ENCODE measurements around the gene TLR1.
A peak's percentile ranks its signal among the peaks of the same experiment; 100 is the strongest.

TLR1 gene

DNA sequence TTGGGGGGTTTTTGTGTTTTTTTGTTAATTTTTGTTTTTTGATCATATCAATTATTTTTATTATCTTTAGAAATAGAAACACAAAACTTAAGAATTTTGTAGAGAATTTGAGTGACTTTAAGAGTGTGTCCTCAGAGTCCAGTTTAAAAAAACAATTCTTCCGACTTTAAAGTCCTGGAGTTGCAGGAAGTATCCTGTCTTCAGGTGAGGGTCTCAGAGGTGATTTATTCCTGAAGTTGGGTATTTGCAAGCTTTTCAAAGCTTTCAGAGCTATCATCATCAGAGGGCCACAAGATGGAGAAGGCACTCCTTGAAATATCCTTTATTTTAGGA is 44.8 kb downstream of the TLR1 start:
- Histone ChIP-seq H3K27ac (ENCODE audit: insufficient read depth in 1 of 2, low read depth in 1 of 2, low read length in 2 of 2, poor library complexity in 1 of 2, severe bottlenecking in 2 of 2) (no peak overlapping the region), H3K4me1 (ENCODE audit: control extremely low read depth in 1 of 4, control insufficient read depth in 4 of 4, insufficient read depth in 4 of 4, low read length in 3 of 4) (peaks cover 18 to 46% (median 21%) of the 10 kb centered on the region in 4 experiments), H3K9me3 (ENCODE audit: control extremely low read depth in 1 of 5, control insufficient read depth in 4 of 5, insufficient read depth in 2 of 5, low read depth in 1 of 5, low read length in 4 of 5) (no peaks in the 10 kb centered on the region), H3K27me3 (replicated peaks in 2 of 5; ENCODE audit: control insufficient read depth in 4 of 5, insufficient read depth in 5 of 5, low read length in 4 of 5) (no peaks in the 10 kb centered on the region), H3K4me3 (ENCODE audit: control insufficient read depth in 1 of 7, extremely low read depth in 1 of 7, insufficient read depth in 4 of 7, low read depth in 2 of 7, low read length in 6 of 7) (no peak overlapping the region), H3K36me3 (ENCODE audit: control insufficient read depth in 4 of 4, insufficient read depth in 4 of 4, low read length in 3 of 4) (no peaks in the 10 kb centered on the region)
- 100% methylated on average over 1 of the region's 1 CpG for WGBS (ENCODE audit: insufficient coverage)
- no peak for DNase-seq
- ChIA-PET CTCF (interaction anchor here (0.5 to 12.1 kb wide), 33 partner anchors 10 to 585 kb away, joined by 3 to 220 read pairs (median 5); partner anchors contain the start of genes TLR1, TLR10 and TLR6), POLR2A (interaction anchor here (1.0 kb wide), 1 partner anchor 46 kb away, joined by 4 read pairs; no protein-coding TSS in a partner anchor)

DNA sequence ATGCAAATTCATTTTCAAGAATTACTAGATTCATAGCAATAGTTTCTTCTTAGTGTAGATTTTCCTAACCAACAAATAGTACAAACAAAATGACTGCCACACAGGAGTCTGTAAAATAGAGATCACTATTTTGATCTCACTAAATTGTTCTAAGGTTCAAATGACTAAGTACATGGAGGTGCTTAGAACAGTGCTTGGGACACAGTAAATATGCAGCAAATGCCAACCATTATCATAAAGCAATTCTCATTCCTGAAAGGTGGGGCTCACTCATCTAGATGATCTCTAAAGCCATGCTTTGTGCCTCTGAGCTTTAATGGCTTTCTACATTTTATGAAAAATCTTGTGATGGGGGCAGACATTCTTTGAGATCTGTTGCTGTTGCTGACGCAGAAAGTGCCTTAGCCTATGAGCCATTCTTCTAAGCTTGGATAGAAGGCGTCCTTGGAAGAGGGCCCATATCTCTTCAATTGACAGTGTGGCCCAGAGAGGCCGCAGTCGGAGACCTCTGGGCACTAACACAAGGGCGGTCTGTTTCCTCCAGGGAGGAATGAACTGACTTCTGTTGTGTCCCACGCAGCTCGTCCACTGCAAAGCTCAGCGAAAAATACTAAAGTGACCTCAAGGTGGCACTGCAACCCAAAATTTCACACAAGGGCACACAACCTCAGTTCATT is 45.3 kb downstream of the TLR1 start:
- CTCF ChIA-PET: interaction anchor here (0.8 to 12.1 kb wide), 33 partner anchors 9 to 585 kb away, joined by 3 to 220 read pairs (median 5); partner anchors contain the start of genes TLR1, TLR10 and TLR6
- no peaks in the 10 kb centered on the region for H3K27me3 ChIP-seq (replicated peaks in 2 of 5; ENCODE audit: control insufficient read depth in 4 of 5, insufficient read depth in 5 of 5, low read length in 4 of 5)
- H3K4me3 ChIP-seq (ENCODE audit: control insufficient read depth in 1 of 7, extremely low read depth in 1 of 7, insufficient read depth in 4 of 7, low read depth in 2 of 7, low read length in 6 of 7): no peak overlapping the region
- H3K9me3 ChIP-seq (ENCODE audit: control extremely low read depth in 1 of 5, control insufficient read depth in 4 of 5, insufficient read depth in 2 of 5, low read depth in 1 of 5, low read length in 4 of 5): no peaks in the 10 kb centered on the region
- POLR2A ChIA-PET: interaction anchor here (1.0 kb wide), 1 partner anchor 46 kb away, joined by 4 read pairs; no protein-coding TSS in a partner anchor
- WGBS (ENCODE audit: insufficient coverage): 14% methylated on average over 8 of the region's 8 CpGs
- peak; percentile 75 to 79 (median 78) for DNase-seq
- no peak overlapping the region for H3K27ac ChIP-seq (ENCODE audit: insufficient read depth in 1 of 2, low read depth in 1 of 2, low read length in 2 of 2, poor library complexity in 1 of 2, severe bottlenecking in 2 of 2)
- H3K36me3 ChIP-seq (ENCODE audit: control insufficient read depth in 4 of 4, insufficient read depth in 4 of 4, low read length in 3 of 4): no peaks in the 10 kb centered on the region
- H3K4me1 ChIP-seq (ENCODE audit: control extremely low read depth in 1 of 4, control insufficient read depth in 4 of 4, insufficient read depth in 4 of 4, low read length in 3 of 4): peaks cover 18 to 46% (median 21%) of the 10 kb centered on the region in 4 experiments

DNA sequence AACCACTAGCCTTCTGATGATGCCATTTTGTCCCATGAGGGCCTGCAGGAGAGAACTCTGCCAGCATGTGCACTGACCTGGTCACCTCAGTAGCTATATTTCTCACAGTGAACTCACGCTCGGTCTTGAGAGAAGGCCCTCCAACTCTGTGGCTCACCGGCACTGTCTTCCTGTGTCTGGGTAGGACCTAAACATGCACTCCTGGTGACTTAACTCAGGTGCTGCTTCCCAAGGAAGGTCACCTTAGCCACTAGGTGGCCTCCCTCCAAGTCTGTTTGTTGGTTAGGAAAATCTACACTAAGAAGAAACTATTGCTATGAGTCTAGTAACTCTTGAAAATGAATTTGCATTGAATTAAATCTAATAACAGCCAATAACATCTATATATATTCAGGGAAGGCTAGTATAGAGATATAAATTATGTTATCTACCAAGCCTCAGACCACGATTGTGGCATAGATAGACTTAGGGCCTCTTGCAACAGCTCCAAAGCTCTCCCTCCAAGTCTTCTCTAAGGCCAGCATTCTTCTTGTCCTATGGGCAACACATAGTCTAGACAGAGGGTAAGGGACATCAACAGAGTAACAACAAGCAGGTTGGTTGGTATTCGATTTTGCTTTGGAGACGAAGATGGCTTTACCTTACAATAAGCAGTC is 46.5 kb downstream of the TLR1 start:
- 99% methylated on average over 6 of the region's 6 CpGs for WGBS (ENCODE audit: insufficient coverage)
- Histone ChIP-seq H3K4me3 (ENCODE audit: control insufficient read depth in 1 of 7, extremely low read depth in 1 of 7, insufficient read depth in 4 of 7, low read depth in 2 of 7, low read length in 6 of 7) (no peak overlapping the region), H3K27me3 (replicated peaks in 2 of 5; ENCODE audit: control insufficient read depth in 4 of 5, insufficient read depth in 5 of 5, low read length in 4 of 5) (no peaks in the 10 kb centered on the region), H3K4me1 (ENCODE audit: control extremely low read depth in 1 of 4, control insufficient read depth in 4 of 4, insufficient read depth in 4 of 4, low read length in 3 of 4) (peaks cover 18 to 46% (median 21%) of the 10 kb centered on the region in 4 experiments), H3K36me3 (ENCODE audit: control insufficient read depth in 4 of 4, insufficient read depth in 4 of 4, low read length in 3 of 4) (no peaks in the 10 kb centered on the region), H3K27ac (ENCODE audit: insufficient read depth in 1 of 2, low read depth in 1 of 2, low read length in 2 of 2, poor library complexity in 1 of 2, severe bottlenecking in 2 of 2) (no peak overlapping the region), H3K9me3 (ENCODE audit: control extremely low read depth in 1 of 5, control insufficient read depth in 4 of 5, insufficient read depth in 2 of 5, low read depth in 1 of 5, low read length in 4 of 5) (no peaks in the 10 kb centered on the region)
- ChIA-PET CTCF (interaction anchor here (0.6 to 12.1 kb wide), 18 partner anchors 9 to 578 kb away, joined by 3 to 220 read pairs (median 6); partner anchors contain the start of genes TLR1, TLR10 and TLR6), POLR2A (no interaction called here)
- peak in 2 of 3 donors; percentile 25 to 27 for DNase-seq

DNA sequence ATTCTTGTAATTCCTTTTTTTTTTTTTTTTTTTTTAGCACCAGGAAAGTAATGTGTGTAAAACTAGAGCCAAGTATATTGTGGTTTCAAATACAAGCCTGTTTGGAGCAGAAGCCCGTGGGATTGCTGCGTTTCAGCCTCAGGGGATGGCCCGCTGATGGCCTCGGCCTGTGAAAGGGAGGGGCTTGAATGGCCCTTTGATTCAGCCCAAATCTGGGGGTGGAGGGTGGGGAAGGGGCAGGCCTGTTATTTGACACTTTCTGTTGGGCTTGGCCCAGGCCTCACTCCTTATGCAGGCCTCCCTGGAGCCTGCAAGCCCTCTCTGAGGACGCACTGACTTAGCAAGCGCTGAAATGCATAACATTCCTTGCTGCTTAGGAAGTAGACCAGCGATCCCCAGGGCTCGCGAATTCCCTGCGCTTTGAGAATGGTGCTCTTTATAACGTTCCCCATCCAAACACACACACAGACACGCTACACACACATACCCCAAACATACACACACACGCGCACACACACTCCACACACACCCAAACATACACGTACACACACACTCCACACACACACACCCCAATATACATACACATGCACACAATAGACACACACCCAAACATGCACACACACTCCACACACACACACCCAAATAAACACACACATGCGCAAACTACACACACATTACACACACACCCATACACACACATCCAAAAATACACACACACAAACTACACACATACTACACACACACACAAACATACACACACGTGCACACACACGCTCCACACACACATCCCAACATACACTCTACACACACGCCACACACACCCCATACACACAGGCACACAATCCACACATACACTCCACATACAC is 51.4 kb downstream of the TLR1 start:
- ChIA-PET POLR2A (no interaction called here), CTCF (no interaction called here)
- peak in 2 of 3 donors; percentile 23 to 44 for DNase-seq
- no peaks in the 10 kb centered on the region for H3K27me3 ChIP-seq (replicated peaks in 2 of 5; ENCODE audit: control insufficient read depth in 4 of 5, insufficient read depth in 5 of 5, low read length in 4 of 5)
- no peaks in the 10 kb centered on the region for H3K36me3 ChIP-seq (ENCODE audit: control insufficient read depth in 4 of 4, insufficient read depth in 4 of 4, low read length in 3 of 4)
- peaks cover 0 to 7% (median 3%) of the 10 kb centered on the region in 5 experiments for H3K9me3 ChIP-seq (ENCODE audit: control extremely low read depth in 1 of 5, control insufficient read depth in 4 of 5, insufficient read depth in 2 of 5, low read depth in 1 of 5, low read length in 4 of 5)
- peaks cover 0 to 11% (median 0%) of the 10 kb centered on the region in 4 experiments for H3K4me1 ChIP-seq (ENCODE audit: control extremely low read depth in 1 of 4, control insufficient read depth in 4 of 4, insufficient read depth in 4 of 4, low read length in 3 of 4)
- H3K4me3 ChIP-seq (ENCODE audit: control insufficient read depth in 1 of 7, extremely low read depth in 1 of 7, insufficient read depth in 4 of 7, low read depth in 2 of 7, low read length in 6 of 7): no peak overlapping the region
- WGBS (ENCODE audit: insufficient coverage): 94% methylated on average over 19 of the region's 19 CpGs
- no peak overlapping the region for H3K27ac ChIP-seq (ENCODE audit: insufficient read depth in 1 of 2, low read depth in 1 of 2, low read length in 2 of 2, poor library complexity in 1 of 2, severe bottlenecking in 2 of 2)

DNA sequence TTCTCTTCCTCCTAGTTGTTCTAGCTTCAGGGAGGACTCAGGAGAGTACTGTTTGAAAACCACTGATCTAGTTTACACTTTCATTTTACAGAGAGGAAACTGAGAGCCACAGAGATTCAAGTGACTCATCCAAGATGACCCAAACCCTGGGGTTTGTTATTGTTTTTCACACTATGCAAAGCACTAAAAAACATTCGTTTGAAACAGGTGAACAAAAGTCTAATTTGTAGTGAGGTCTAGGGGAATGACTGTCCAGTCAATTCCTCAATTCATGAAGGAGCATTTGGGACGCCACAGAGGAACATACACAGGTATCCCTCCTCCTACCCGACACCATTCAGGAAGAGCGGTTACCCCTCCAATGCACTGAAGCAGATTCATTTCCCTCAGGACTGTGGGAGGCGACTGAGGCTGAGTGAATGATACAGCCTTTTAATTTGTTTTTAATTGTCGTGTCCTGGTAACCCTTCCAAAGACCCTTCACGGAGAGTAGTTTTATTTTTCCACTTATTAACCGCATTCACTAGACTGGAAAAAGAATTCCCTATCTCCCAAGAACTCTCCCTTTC is 52.1 kb downstream of the TLR1 start:
- no peak overlapping the region for H3K27ac ChIP-seq (ENCODE audit: insufficient read depth in 1 of 2, low read depth in 1 of 2, low read length in 2 of 2, poor library complexity in 1 of 2, severe bottlenecking in 2 of 2)

DNA sequence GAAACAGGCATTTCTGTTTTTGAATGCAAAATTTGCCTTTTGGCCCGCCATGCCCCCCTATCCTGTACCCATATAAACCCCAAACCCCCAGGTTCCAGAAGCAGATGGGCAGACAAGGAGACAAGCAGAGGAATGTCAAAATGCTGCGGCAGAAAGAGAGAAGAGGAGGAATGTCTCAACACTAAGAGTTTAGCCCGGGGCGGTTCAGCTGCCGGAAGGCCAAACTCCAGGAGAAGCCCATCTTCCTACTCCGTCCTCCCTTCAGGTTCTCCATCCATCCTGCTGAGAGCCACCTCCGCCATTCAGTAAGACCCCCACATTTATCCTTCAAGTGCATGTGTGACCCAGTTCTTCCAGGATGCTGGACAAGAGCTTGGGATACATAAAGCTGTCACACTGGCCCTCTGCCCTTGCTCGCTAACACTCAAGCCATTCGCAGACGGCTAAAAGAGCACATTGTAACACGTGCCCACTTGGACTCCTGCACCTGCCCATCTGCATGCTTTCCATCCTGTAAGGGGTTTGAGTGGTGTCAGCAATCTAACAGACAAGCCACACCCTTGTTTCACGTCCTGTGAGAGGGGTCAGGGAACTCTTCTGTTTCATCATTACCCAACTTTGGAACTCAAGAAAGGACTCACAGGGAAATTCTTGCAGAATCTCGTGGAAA is 53.1 kb downstream of the TLR1 start:
- WGBS (ENCODE audit: insufficient coverage): 98% methylated on average over 12 of the region's 13 CpGs
- no peak overlapping the region for H3K4me3 ChIP-seq (ENCODE audit: control insufficient read depth in 1 of 7, extremely low read depth in 1 of 7, insufficient read depth in 4 of 7, low read depth in 2 of 7, low read length in 6 of 7)
- no peaks in the 10 kb centered on the region for H3K36me3 ChIP-seq (ENCODE audit: control insufficient read depth in 4 of 4, insufficient read depth in 4 of 4, low read length in 3 of 4)
- DNase-seq: no peak
- no peaks in the 10 kb centered on the region for H3K27me3 ChIP-seq (replicated peaks in 2 of 5; ENCODE audit: control insufficient read depth in 4 of 5, insufficient read depth in 5 of 5, low read length in 4 of 5)
- peaks cover 0 to 20% (median 15%) of the 10 kb centered on the region in 5 experiments for H3K9me3 ChIP-seq (ENCODE audit: control extremely low read depth in 1 of 5, control insufficient read depth in 4 of 5, insufficient read depth in 2 of 5, low read depth in 1 of 5, low read length in 4 of 5)
- ChIA-PET CTCF (no interaction called here), POLR2A (no interaction called here)
- no peak overlapping the region for H3K27ac ChIP-seq (ENCODE audit: insufficient read depth in 1 of 2, low read depth in 1 of 2, low read length in 2 of 2, poor library complexity in 1 of 2, severe bottlenecking in 2 of 2)
- H3K4me1 ChIP-seq (ENCODE audit: control extremely low read depth in 1 of 4, control insufficient read depth in 4 of 4, insufficient read depth in 4 of 4, low read length in 3 of 4): peaks cover 0 to 3% (median 0%) of the 10 kb centered on the region in 4 experiments

More for the DNA sequence above, 52.1 kb downstream of the TLR1 start:
- peak in 2 of 3 donors; percentile 21 to 31 for DNase-seq
- ChIA-PET CTCF (no interaction called here), POLR2A (no interaction called here)
- Histone ChIP-seq H3K36me3 (ENCODE audit: control insufficient read depth in 4 of 4, insufficient read depth in 4 of 4, low read length in 3 of 4) (no peaks in the 10 kb centered on the region), H3K4me3 (ENCODE audit: control insufficient read depth in 1 of 7, extremely low read depth in 1 of 7, insufficient read depth in 4 of 7, low read depth in 2 of 7, low read length in 6 of 7) (no peak overlapping the region), H3K4me1 (ENCODE audit: control extremely low read depth in 1 of 4, control insufficient read depth in 4 of 4, insufficient read depth in 4 of 4, low read length in 3 of 4) (peaks cover 0 to 6% (median 0%) of the 10 kb centered on the region in 4 experiments), H3K27me3 (replicated peaks in 2 of 5; ENCODE audit: control insufficient read depth in 4 of 5, insufficient read depth in 5 of 5, low read length in 4 of 5) (no peaks in the 10 kb centered on the region), H3K9me3 (ENCODE audit: control extremely low read depth in 1 of 5, control insufficient read depth in 4 of 5, insufficient read depth in 2 of 5, low read depth in 1 of 5, low read length in 4 of 5) (peaks cover 0 to 13% (median 8%) of the 10 kb centered on the region in 5 experiments)
- 96% methylated on average over 3 of the region's 8 CpGs for WGBS (ENCODE audit: insufficient coverage)
